Measurements from ENCODE around the gene MEIOB.

DNA sequence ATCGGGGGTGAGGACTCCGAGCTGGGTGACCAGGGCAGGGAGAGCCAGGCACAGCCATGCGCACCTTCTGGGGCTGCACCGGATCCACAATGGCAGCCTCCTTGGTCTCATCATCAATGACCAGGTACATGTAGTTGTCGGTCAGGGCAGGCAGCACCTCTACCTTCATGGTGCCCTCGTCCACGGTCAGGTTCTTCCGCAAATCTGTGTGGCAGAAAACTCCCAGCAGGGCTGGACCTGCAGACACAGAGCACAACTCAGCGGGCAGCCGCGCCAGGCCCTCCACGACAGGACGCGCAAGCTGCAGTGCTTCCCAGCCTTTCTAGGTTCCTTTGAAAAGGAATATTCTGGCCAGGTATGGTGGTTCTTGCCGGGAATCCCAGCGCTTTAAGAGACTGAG, 49.2 kb downstream of the MEIOB start:
- no peak for TF ChIP-seq EZH2 (IDR thresholded peaks at IDR 0.05; ENCODE audit: insufficient read depth, poor library complexity, severe bottlenecking)
- TF ChIP-seq EZH2phosphoT487 (IDR thresholded peaks at IDR 0.05; ENCODE audit: insufficient read depth, low read depth), result no peak
